RWPE1 (cell line): ENCODE data around the gene FBRSL1.

ENCODE experiments used
- CTCF ChIA-PET: fragments of 350-600 bp; sonication (Branson Sonifier 250); formaldehyde crosslinking; extraction: SDS; loops from one replicate; lab custom pipeline; 2021; lab: Yijun Ruan, JAX
- POLR2A ChIA-PET: fragments of 400-600 bp; formaldehyde crosslinking; extraction: SDS; loops from one replicate; lab custom pipeline; 2020; ENCODE audit warnings: antibody characterized with exemption; ENCODE audit not compliant: low non-redundant PET; lab: Yijun Ruan, JAX
- DNase-seq: peaks from one replicate; pipeline ENCODE4 v3.0.0; 2012; ENCODE audit warnings: low spot score
- H3K27ac ChIP-seq: fragments of 450-650 bp; 2 replicates; pipeline ENCODE4 v1.5.1; 2017
- CTCF ChIP-seq: fragments of 450-650 bp; conservative IDR thresholded peaks from 2 replicates; pipeline ENCODE4 v1.5.1; 2017; ENCODE audit warnings: low read depth, mild to moderate bottlenecking

FBRSL1 gene

GRCh38 chr12:132445884-132446632, 43.9 kb upstream of the FBRSL1 start:
- ChIA-PET POLR2A (no interaction called here), CTCF (interaction anchor here (1.1 kb wide), 1 partner anchor 31 kb away, joined by 3 read pairs; no protein-coding TSS in a partner anchor)
- DNase-seq, result peak; percentile 91
- no peak for TF ChIP-seq CTCF
- H3K27ac ChIP-seq, result peak overlapping the region; percentile 90

GRCh38 chr12:132446633-132447326, 43.2 kb upstream of the FBRSL1 start:
- CTCF ChIA-PET, result interaction anchor here (1.1 kb wide), 1 partner anchor 32 kb away, joined by 3 read pairs; no protein-coding TSS in a partner anchor
- DNase-seq, result no peak
- H3K27ac ChIP-seq, result peak overlapping the region; percentile 90
- POLR2A ChIA-PET, result no interaction called here
- no peak for TF ChIP-seq CTCF

GRCh38 chr12:132447327-132447720, 42.6 kb upstream of the FBRSL1 start:
- POLR2A ChIA-PET, result no interaction called here
- DNase-seq, result no peak
- no peak overlapping the region for H3K27ac ChIP-seq
- CTCF ChIA-PET, result interaction anchor here (1.1 kb wide), 1 partner anchor 32 kb away, joined by 3 read pairs; no protein-coding TSS in a partner anchor
- TF ChIP-seq CTCF, result no peak

- TF ChIP-seq CTCF, result no peak
- DNase-seq, result no peak
- H3K27ac ChIP-seq, result no peak overlapping the region
- ChIA-PET POLR2A (no interaction called here), CTCF (interaction anchor here (0.6 kb wide), 1 partner anchor 10 kb away, joined by 3 read pairs; no protein-coding TSS in a partner anchor)
Measured at GRCh38 chr12:132447731-132448462, 42.1 kb upstream of the FBRSL1 start.

- CTCF ChIA-PET, result interaction anchor here (0.6 kb wide), 1 partner anchor 10 kb away, joined by 3 read pairs; no protein-coding TSS in a partner anchor
- TF ChIP-seq CTCF, result no peak
- H3K27ac ChIP-seq, result no peak overlapping the region
- POLR2A ChIA-PET, result no interaction called here
- DNase-seq, result no peak
Measured at GRCh38 chr12:132448463-132448820, 41.5 kb upstream of the FBRSL1 start.
